NCI-H2196 (cell line): Measurements from ENCODE around the gene ZNF805.
"Not testable (repeated sequence)": the region's sequence is repeated elsewhere in the genome, so short reads cannot be mapped to it uniquely, and the experiment has no call there.

ENCODE experiments used
- DNase-seq: peaks from one replicate; lab custom pipeline; 2025; ENCODE audit not compliant: unreplicated experiment; lab: John Stamatoyannopoulos, UW

Gene ZNF805

DNA sequence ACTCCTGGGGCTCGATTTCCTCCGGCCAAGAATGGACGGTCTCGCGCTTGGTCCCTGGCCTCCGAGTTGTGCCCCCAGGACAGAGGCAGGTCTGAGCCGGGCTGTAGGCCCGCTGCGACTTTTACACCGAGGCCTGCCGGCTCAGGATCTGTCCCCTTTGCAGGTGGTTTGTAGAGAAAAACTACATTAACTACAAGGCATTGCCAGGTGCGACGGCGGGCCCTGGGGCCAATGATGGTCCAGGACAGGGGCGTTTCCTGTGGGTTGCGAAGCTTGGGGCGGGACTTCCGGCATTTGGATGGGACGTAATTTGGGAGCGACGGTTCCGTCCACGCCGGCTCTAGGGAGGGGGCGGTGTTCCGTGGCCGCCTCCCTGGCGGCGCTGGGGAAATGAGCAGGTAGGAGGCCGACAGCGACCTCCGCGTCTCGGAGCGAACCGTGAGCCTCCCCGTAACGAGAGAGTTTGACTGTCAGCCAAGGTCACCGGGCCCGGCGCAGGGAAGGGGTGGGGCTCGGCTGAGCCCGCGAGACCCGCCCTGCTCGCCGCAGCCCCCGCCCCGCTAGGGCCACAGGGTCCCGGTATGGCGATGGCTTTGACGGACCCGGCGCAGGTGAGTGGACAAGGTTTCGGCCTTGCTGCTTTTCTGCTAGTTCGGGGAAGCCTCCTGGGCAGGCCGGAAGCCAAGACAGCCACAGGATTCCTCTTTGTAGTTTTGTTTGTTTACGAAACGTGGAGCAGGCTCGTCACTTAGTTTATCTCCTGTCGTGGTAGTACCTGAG is at the start of gene ZNF805:
Gene ZNF805 (plus strand): TSS at position 322 of the 780 bp plus-strand sequence. CDS start 260 bp downstream, at position 582.
- peak; percentile 92 for DNase-seq

GRCh38 chr19:57191141-57192076 is 49.0 kb upstream of the ZNF805 start, which contains the start of gene ZNF264:
TSS of gene ZNF264 (plus strand) at chr19:57191500. CDS start at chr19:57191914, 414 bp downstream.
- peak; percentile 88 for DNase-seq

DNA sequence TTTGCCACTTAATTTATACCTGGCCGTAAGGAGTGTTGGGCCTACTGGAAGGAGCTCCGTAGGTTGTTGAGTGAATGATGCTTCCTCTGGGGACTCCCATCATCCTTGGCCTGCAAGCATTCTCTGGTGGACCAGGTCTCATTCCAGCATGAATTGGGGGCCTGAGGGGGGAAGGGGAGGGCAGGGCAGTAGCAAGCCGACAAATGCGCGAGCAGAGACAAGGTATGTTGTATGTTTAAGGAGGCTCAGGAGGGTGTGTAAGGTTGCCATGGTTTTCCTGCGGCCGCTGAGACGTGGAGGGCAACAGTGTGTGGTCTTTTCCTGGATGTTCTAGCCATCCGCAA is 48.4 kb upstream of the ZNF805 start:
- no peak for DNase-seq

DNA sequence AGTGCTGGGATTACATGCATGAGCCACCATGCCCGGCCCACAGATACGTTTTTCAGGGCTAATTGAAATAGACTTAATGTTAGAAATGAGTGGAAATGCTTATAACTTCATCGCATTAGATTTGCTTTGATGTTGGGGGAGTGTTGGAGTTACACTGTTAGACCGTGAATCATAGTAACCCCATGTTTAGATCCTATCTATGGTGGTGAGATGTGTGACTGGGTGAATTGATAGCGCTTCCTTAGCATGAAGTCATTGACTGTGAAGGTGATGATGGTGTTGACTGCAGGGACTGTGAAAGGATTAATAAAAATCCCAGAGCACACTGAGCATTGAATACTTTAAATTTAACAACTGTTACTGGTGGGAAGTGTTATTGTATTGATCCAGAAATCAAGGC is 47.4 kb upstream of the ZNF805 start:
- no peak for DNase-seq

GRCh38 chr19:57197874-57198273 is 42.6 kb upstream of the ZNF805 start:
- DNase-seq = not testable (repeated sequence)

- DNase-seq = no peak
These were observed 38.3 kb upstream of the ZNF805 start for GRCh38 chr19:57202160-57202559.

DNA sequence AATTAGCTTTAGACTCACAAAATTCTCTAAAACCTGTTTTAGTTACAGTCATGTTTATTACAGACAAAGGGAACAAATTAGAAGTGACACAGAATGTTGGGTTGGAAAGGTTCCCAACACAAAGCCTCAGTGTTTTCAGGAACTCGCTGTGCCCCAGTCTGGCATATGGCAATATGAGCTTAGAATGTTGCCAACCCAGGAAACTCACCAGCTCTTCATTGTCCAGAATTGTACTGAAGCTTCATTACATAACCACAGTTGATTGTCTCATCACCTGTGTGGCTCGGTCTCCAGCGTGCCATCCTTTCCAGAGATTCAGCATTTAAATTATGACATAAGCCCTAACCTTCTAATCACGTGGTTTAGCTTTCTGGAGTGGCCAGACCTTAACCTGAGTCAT is 30.1 kb upstream of the ZNF805 start:
- no peak for DNase-seq

GRCh38 chr19:57212109-57212508 is 28.3 kb upstream of the ZNF805 start:
- DNase-seq = no peak

- DNase-seq = no peak
These were observed 12.9 kb upstream of the ZNF805 start for GRCh38 chr19:57227502-57227901.

DNA sequence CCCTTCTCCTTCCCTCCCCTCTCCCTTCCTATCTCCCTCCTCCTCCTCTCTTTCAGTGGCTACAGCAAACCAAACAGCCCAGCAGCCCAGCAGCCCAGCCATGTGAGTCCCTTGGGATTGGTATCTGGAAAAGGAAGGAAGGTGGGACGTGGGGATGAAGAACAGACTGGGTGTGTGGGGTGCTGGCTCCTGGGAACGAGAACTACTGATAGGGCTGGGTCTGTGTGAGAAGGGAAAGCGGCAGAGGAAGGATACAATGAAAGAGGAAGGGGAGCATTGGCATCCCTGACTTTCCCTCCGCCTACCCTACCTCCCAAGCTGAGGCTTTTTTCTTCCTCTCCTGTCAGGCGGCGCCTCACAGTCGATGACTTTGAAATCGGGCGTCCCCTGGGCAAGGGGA is 8.7 kb upstream of the ZNF805 start:
- DNase-seq = no peak

DNA sequence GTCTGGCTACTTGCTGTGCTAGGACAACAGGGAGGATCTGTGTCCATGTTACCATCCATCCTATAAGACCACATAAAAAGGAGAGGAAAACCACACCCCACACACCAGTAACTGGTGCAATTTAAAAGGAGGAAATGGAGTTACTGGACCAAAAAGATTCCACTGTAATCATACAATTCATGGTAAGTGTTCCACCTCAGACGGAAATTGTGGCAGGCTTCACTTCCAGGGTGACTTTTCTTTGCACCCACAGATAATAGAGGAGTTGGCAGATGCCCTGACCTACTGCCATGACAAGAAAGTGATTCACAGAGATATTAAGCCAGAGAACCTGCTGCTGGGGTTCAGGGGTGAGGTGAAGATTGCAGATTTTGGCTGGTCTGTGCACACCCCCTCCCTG is 7.2 kb upstream of the ZNF805 start:
- DNase-seq = no peak

- DNase-seq = no peak
These were observed 486 bp upstream of the ZNF805 start for GRCh38 chr19:57239982-57240310.

DNA sequence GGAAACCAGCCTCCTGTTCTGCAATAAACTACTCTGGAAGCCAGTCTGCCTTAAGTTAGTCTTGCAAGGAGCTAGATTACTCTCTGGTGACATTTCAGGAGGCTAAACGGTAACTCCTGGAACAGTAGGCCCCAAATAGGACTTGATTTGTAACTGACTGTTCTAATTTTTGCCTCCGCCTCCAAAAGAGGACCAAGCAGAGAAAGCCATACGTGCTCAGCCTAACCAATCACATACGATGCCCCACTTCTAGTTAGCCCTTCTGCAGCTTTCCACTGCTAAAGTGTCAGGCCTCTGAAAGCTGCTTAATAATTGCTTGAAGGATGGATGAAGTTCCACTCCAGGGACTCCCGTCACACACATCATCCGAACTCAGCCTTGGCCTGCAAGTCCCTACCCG is 744 bp downstream of the ZNF805 start:
- no peak for DNase-seq

DNA sequence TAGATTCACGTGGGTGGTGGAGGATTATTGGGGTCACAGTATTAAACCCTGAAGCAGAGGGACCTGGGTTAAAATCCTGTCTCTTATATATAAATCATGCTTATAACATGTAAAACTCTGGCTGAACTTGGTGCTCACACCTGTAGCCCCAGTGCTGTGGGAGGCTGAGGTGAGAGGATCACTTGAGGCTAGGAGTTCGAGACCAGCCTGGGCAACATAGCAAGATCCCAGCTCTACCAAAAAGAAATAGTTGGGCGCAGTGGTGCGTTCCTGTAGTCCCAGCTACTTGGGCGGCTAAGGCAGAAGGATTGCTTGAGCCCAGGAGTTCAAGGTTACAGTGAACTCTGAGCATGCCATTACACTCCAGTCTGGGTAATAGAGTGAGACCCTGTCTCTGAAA is 2.4 kb downstream of the ZNF805 start:
- no peak for DNase-seq

DNA sequence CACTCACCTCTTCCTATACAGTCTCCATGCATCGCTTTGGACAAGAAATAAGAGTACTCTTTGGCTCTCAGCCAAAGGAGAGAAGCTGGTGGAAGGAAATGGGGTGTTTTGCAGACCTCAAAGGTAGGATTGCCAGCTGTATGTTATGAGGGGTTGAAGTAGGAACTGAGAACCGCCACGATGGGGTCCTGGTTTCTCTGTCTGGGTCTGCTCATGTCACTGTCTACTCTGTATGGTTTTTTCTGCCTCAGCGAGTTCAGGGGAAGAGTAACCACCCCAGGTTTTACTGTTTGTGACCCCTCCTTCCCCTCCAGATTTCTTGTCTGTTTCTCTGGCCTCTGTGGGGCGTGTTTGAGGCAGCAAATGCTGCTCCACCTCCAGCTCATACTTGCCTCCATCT is 4.1 kb downstream of the ZNF805 start:
- DNase-seq = no peak

DNA sequence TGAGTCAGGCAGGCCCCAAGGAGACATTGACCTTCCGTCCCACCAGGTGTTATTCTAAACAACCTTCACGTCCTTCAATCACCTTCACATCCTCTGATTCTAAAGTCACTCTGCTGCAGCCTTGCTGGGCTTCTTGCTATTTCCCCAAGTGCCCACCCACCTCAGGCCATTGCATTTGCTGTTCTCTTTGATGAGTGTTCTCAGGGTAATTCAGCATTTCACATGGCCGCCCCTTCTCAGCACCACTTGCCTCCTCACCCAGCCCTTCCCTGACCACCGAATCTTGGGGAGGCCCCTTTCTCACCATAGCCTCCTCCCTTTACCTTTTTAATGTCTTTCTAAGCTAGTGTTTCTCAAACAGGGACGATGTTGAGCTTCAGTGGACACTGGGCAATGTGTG is 4.6 kb downstream of the ZNF805 start:
- no peak for DNase-seq

DNA sequence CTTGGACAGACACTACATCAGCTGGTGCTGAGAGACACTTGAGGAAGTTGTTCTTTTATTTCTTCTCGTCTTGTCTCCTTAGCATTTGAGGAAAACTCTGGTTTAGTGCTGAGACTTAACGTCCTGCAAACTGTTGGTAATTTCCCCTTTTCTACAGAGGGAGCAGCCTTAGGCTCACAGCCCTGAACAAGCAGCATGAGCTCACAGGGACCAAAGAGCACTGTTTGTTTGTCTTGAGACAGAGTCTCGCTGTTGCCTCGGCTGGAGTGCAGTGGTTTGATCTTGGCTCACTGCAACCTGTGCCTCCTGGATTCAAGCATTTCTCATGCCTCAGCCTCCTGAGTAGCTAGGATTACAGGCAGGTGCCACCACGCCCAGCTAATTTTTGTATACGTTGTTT is 5.5 kb downstream of the ZNF805 start:
- DNase-seq = no peak

GRCh38 chr19:57248646-57249045 is 8.2 kb downstream of the ZNF805 start:
- DNase-seq = no peak

GRCh38 chr19:57249329-57249728 is 8.9 kb downstream of the ZNF805 start:
- no peak for DNase-seq

DNA sequence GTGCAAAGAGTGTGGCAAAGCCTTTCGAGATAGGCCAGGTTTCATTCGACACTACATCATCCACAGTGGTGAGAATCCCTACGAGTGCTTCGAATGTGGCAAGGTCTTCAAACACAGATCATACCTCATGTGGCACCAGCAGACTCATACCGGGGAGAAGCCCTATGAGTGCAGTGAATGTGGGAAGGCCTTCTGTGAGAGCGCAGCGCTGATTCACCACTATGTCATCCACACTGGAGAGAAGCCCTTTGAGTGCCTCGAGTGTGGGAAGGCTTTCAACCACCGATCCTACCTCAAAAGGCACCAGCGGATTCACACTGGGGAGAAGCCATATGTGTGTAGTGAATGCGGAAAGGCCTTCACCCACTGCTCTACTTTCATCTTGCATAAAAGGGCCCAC is 13.3 kb downstream of the ZNF805 start:
- DNase-seq = not testable (repeated sequence)

DNA sequence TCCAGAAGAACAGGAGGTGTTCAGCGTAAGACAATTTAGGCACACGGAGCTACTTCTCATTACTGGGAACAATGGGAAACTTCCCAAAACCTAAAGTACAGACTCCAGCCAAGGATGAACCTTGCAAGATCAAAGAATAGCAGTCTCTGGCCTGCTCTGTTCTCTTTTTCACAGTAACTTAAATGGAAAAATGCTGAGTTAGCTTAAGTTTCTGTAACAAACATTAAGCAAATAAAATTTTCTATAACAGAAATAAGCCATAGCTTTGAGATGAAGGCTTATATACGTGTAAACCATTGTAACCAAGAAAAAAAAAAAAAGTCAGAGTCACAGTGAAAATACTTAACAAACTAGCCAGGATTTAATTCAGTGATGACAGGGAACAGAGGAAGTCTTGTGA is 21.6 kb downstream of the ZNF805 start:
- DNase-seq = no peak

DNA sequence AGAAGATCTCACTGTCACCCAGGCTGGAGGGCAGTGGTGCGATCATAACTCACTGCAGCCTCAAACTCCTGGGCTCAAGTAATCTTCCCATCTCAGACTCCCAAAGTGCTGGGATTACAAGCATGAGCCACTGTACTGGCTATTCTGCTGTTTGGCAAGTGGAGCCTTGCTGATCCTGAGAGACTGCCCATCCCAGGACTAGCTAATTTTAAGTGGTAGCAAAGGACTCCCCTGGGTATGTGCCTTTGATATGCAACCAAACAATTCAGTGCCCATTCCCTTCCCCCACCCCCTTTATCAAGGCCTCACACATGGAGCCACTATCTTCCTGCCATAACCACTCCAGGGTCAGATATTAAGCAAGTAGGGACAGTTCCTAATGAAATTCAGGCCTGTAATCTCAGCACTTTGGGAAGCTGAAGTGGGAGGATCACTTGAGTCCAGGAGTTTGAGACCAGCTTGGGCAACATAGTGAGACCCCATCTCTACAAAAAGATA is 22.9 kb downstream of the ZNF805 start:
- DNase-seq = no peak
